Sigmoid colon (tissue), 4 donors: ENCODE results near the gene SLC6A9.

ENCODE experiments used
- CTCF ChIP-seq, 4 experiments: fragments of 450-650 bp in 3 of 4; fragments of 200-600 bp in 1 of 4; IDR thresholded peaks; one replicate each; pipeline ENCODE4 v1.5.1; 2016 to 2019; ENCODE audit warnings: antibody characterized with exemption in 4 of 4, mild to moderate bottlenecking in 3 of 4, moderate library complexity in 2 of 4
- EP300 ChIP-seq, 4 donors: sonication (generic); formaldehyde crosslinking; IDR thresholded peaks; one replicate each; pipeline ENCODE4 v1.6.1; 2017; ENCODE audit warnings: antibody characterized with exemption in 4 of 4
- POLR2A ChIP-seq, 2 donors: fragments of 450-650 bp; IDR thresholded peaks; one replicate each; pipeline ENCODE4 v1.6.1; 2016; ENCODE audit warnings: antibody characterized with exemption in 2 of 2, mild to moderate bottlenecking in 2 of 2, moderate library complexity in 2 of 2

GRCh38 chr1:43970911-43971310 is 60.4 kb downstream of the SLC6A9 start:
- no peak for TF ChIP-seq POLR2A (IDR thresholded peaks at IDR 0.05)
- TF ChIP-seq EP300 (IDR thresholded peaks at IDR 0.05): no peak
- TF ChIP-seq CTCF (IDR thresholded peaks at IDR 0.05): no peak
